Stomach (tissue), 4 donors: ENCODE measurements around the gene MMP19.

ENCODE experiments used
- CTCF ChIP-seq, 7 experiments: fragments of 450-650 bp in 4 of 7; fragments of 200-600 bp in 3 of 7; sonication (generic) in 3 of 7; IDR thresholded peaks; one replicate each; pipeline ENCODE4 v1.5.1; 2016 to 2019; ENCODE audit warnings: antibody characterized with exemption in 7 of 7, control low read depth in 2 of 7, mild to moderate bottlenecking in 1 of 7
- POLR2AphosphoS5 ChIP-seq, 3 donors: sonication (generic); formaldehyde crosslinking; IDR thresholded peaks; one replicate each; pipeline ENCODE4 v1.6.1; 2016; ENCODE audit warnings: antibody characterized with exemption in 3 of 3

- no peak for TF ChIP-seq CTCF (IDR thresholded peaks at IDR 0.05)
- TF ChIP-seq POLR2AphosphoS5 (IDR thresholded peaks at IDR 0.05): no peak
Measured at GRCh38 chr12:55833056-55833455, 9.7 kb downstream of the MMP19 start.
